ENCODE results near the gene ZNF692.
"Not testable (repeated sequence)": the region's sequence is repeated elsewhere in the genome, so short reads cannot be mapped to it uniquely, and the experiment has no call there.

The ZNF692 gene

DNA sequence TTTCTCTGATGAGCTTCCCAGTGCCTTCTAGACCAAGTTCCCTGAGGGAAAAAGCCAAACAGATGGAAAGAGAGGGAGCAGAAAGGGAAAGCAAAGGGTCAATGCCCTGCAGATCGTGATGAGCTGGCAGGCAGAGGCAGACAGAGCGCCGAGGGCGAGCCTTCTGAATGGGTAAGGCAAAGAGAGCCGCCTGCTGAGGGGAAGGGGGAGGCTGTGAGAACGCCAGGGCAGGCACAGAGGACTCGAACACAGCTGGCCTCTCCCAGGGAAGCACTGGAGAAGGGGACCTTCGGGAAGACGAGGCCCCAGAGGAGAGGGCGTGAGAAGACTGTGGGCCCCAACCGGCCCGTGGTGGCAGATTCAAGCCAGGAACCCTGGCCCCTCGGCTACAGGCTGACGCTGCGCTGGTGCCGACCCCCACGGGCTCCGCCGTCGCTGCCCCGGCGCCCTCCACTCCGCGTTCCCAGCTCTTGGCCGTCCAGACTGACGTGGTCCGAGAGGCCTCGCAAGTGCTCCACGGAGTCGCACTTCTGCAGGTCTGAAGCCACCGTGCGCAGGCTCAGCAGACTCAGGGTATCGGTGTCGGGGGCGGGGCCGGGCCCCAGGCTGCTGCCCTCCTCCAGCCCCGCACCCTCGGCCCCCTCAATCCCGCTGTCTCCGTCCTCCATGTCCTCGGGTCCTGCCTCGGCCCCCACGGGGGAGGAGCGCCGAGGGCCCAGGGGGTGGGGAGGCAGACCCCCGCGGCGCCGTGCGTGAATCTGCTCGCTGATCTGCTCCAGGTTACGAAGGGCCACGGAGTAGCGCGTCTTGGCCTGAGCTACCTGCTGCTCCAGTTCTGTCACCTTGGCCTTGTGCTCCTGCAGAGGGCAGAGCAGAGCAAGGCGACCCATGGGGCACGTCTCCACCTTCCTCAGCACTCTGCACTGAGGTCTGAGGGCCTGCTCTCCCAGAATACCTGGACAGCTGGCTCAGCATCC is 47.1 kb downstream of the ZNF692 start:
- in situ Hi-C loops (cut with MboI; ENCODE audit: low sequenced_read_pairs) = no loop called here

- in situ Hi-C loops (cut with MboI; ENCODE audit: low sequenced_read_pairs) = no loop called here
Measured at GRCh38 chr1:248810727-248811513, 48.0 kb downstream of the ZNF692 start.

- in situ Hi-C loops (cut with MboI; ENCODE audit: low sequenced_read_pairs) = no loop called here
Measured at GRCh38 chr1:248810000-248810726, 48.7 kb downstream of the ZNF692 start.

DNA sequence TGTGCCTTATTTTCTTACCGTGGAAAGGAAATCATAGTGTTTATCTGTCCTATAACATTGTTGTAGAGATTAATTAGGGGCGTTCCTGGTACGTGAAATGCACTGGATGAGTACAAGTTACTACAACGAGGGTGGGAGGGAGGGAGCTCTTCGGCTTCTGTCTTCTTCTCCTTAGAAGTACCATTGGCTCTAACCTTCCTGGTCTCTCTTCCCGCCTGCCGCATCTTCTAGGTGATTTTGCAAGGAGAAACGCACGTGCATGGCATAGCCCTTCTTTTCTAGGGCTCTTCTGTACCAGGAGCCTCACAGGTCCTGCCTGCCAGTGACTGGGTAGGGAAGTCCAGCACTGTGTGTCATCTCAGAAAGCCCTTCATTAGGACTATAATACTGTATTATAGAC is 50.0 kb downstream of the ZNF692 start:
- in situ Hi-C loops (cut with MboI; ENCODE audit: low sequenced_read_pairs) = no loop called here

GRCh38 chr1:248807067-248807737 is 51.7 kb downstream of the ZNF692 start:
- in situ Hi-C loops (cut with MboI; ENCODE audit: low sequenced_read_pairs) = no loop called here

GRCh38 chr1:248805876-248806275 is 53.0 kb downstream of the ZNF692 start:
- in situ Hi-C loops (cut with MboI; ENCODE audit: low sequenced_read_pairs) = no loop called here

DNA sequence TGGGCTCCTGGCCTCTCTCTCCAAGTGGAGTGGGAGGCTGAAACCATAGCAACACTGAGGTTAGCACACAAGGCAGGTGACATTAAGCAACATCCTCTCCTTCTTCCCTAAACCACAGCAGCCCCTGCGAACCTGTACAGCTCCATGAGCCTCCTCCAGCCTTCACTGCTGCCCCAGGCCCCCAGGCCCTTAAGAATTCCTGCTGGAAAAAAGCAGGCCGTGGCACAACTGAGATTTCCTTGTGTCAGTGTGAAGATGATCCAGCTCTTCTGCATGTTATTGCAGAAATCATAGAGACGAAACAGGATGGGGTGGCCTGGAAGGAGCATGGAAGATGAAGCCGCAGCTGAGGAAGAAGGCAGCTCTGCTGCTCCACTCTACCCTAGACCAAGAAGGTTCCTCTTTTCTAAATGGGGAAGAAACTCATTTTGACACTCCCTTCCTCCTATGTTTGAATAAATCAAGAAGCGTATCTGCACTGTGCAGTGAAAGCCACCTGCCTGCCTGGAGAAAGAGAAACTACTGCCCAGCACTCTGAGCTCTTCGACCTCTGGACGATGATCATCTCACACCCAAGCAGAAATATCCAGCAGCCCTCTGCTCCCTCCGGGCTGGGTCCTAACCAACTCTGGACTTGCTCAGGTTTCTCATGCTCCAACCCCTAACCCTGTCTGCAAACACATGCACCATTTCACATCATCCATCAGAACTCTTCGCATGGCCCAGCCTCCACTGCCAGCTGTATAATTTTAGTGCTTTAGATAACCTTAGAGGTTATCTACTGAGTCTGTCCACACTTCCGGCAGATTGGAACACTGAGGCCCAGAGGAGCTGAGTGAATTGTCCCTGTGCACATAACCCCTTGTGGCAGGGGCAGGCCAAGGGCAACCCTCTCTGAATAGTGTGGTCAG is 53.9 kb downstream of the ZNF692 start:
- in situ Hi-C loops (cut with MboI; ENCODE audit: low sequenced_read_pairs) = no loop called here

- in situ Hi-C loops (cut with MboI; ENCODE audit: low sequenced_read_pairs) = not testable (repeated sequence)
Measured at GRCh38 chr1:248803501-248803900, 55.4 kb downstream of the ZNF692 start.

- in situ Hi-C loops (cut with MboI; ENCODE audit: low sequenced_read_pairs) = no loop called here
Measured at GRCh38 chr1:248802454-248802853, 56.4 kb downstream of the ZNF692 start.

DNA sequence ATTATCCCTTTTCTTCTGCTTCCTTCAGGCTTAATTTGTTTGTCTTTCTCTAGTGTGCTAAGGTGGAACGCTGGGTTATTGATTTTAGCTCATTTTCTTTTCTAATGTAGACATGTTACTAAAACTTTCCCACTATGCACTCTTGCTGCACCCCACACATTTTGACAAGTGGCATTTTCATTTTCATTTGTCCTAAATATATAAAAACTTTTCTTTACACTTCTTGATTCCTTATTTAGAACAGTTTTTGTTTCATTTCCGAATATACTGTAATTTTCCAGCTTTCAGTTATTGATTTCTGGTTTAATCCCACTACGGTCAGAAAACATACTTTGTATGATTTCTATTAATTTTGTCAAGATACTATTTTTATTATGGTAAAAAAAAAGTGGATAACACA is 58.4 kb downstream of the ZNF692 start:
- in situ Hi-C loops (cut with MboI; ENCODE audit: low sequenced_read_pairs) = no loop called here
